B cell (primary cell): Measurements from ENCODE around the gene EFNA2. TPM values are rescaled to one million over a fixed set of nuclear protein-coding genes. Genes with fewer than 3 reads are reported as not detected.

ENCODE experiments used
- ATAC-seq: fragments of 200-7000 bp; cut with Tn5 transposase; one replicate; pipeline ENCODE4 v1.10.0; 2021; ENCODE audit warnings: low read depth, mild to moderate bottlenecking, moderate number of reproducible peaks, moderate library complexity
- CTCF ChIA-PET: fragments of 350-600 bp; sonication (Branson Sonifier 250); formaldehyde crosslinking; loops from one replicate; lab custom pipeline; 2021; ENCODE audit warnings: antibody characterized with exemption, inconsistent platforms; lab: Charles Lee
- POLR2A ChIA-PET: fragments of 350-600 bp; sonication (Branson Sonifier 250); formaldehyde crosslinking; loops from one replicate; lab custom pipeline; 2021; ENCODE audit warnings: antibody characterized with exemption; lab: Charles Lee
- DNase-seq: peaks from one replicate; pipeline ENCODE4 v3.0.0; 2013
- H2AFZ ChIP-seq: 2 replicates; pipeline ENCODE4 v1.6.1; 2012; ENCODE audit warnings: mild to moderate bottlenecking, low read depth, low read length; ENCODE audit not compliant: insufficient read depth, poor library complexity, severe bottlenecking
- H3K27ac ChIP-seq, 2 donors: 1 replicate in 1 of 2; 2 replicates in 1 of 2; pipeline ENCODE4 v1.5.1; 2012 to 2013; ENCODE audit warnings: low read length in 2 of 2, mild to moderate bottlenecking in 2 of 2, moderate library complexity in 1 of 2
- H3K27me3 ChIP-seq, 4 experiments: fragments of 200-600 bp in 1 of 4; sonication (generic) in 1 of 4; replicated peaks in 1 of 4; 1 replicate in 2 of 4; 2 replicates in 2 of 4; pipeline versions ENCODE4 v1.6.1 to v1.7.0; 2013 to 2016; ENCODE audit warnings: low read length in 3 of 4, mild to moderate bottlenecking in 2 of 4, mixed read lengths in 1 of 4, moderate library complexity in 1 of 4; ENCODE audit not compliant: insufficient read depth in 4 of 4, control insufficient read depth in 3 of 4; ENCODE audit errors: control extremely low read depth in 1 of 4
- H3K36me3 ChIP-seq, 2 experiments: replicated peaks in 1 of 2; 1 replicate in 1 of 2; 2 replicates in 1 of 2; pipeline versions ENCODE4 v1.6.1 to v1.7.1; 2013; ENCODE audit warnings: low read length in 1 of 2; ENCODE audit not compliant: insufficient read depth in 2 of 2, control insufficient read depth in 1 of 2; ENCODE audit errors: control extremely low read depth in 1 of 2, extremely low read depth in 1 of 2
- H3K4me1 ChIP-seq, 2 donors: fragments of 200-600 bp in 1 of 2; sonication (generic) in 1 of 2; 1 replicate in 1 of 2; 2 replicates in 1 of 2; pipeline versions ENCODE4 v1.5.1 to v1.6.1; 2013 to 2017; ENCODE audit warnings: low read length in 2 of 2; ENCODE audit not compliant: control insufficient read depth in 2 of 2, insufficient read depth in 2 of 2
- H3K4me2 ChIP-seq: replicated peaks from 2 replicates; pipeline ENCODE3; 2012; ENCODE audit warnings: mild to moderate bottlenecking, low read depth, low read length; ENCODE audit not compliant: poor library complexity, severe bottlenecking
- H3K4me3 ChIP-seq, 5 experiments: fragments of 200-600 bp in 1 of 5; sonication (generic) in 1 of 5; 1 replicate in 3 of 5; 2 replicates in 2 of 5; pipeline versions ENCODE4 v1.5.1 to v1.7.0; 2011 to 2016; ENCODE audit warnings: low read length in 4 of 5, mild to moderate bottlenecking in 4 of 5, low read depth in 2 of 5, control low read depth in 1 of 5, moderate library complexity in 1 of 5; ENCODE audit not compliant: insufficient read depth in 1 of 5; ENCODE audit errors: control extremely low read depth in 1 of 5, extremely low read depth in 1 of 5
- H3K79me2 ChIP-seq: fragments of 200-600 bp; sonication (generic); one replicate; pipeline ENCODE4 v1.6.0; 2016; ENCODE audit warnings: low read length; ENCODE audit not compliant: control insufficient read depth, insufficient read depth
- H3K9ac ChIP-seq: fragments of 200-600 bp; sonication (generic); 2 replicates; pipeline ENCODE4 v1.6.1; 2017; ENCODE audit warnings: mild to moderate bottlenecking, low read length, moderate library complexity
- H3K9me3 ChIP-seq, 3 donors: one replicate each; pipeline versions ENCODE4 v1.6.1 to v1.7.1; 2013; ENCODE audit warnings: low read length in 2 of 3; ENCODE audit not compliant: control insufficient read depth in 2 of 3, insufficient read depth in 1 of 3; ENCODE audit errors: control extremely low read depth in 1 of 3
- H4K20me1 ChIP-seq: 2 replicates; pipeline ENCODE4 v1.6.0; 2012; ENCODE audit warnings: mild to moderate bottlenecking, low read length; ENCODE audit not compliant: insufficient read depth, control insufficient read depth, poor library complexity, severe bottlenecking
- H3K27ac Mint-ChIP-seq: one replicate; pipeline ENCODE4 v1.8.0; 2021; ENCODE audit warnings: mixed read lengths
- H3K27me3 Mint-ChIP-seq: one replicate; pipeline ENCODE4 v1.8.0; 2021; ENCODE audit warnings: mixed read lengths
- H3K4me1 Mint-ChIP-seq: one replicate; pipeline ENCODE4 v1.8.0; 2021; ENCODE audit warnings: mixed read lengths
- H3K4me3 Mint-ChIP-seq: one replicate; pipeline ENCODE4 v1.8.0; 2021; ENCODE audit warnings: mixed read lengths
- H3K9me3 Mint-ChIP-seq: one replicate; pipeline ENCODE4 v1.8.0; 2022; ENCODE audit warnings: mixed read lengths; ENCODE audit not compliant: insufficient read depth
- EZH2 ChIP-seq: IDR thresholded peaks from 2 replicates; pipeline ENCODE4 v1.6.1; 2012; ENCODE audit warnings: borderline replicate concordance, low read depth, mild to moderate bottlenecking, moderate library complexity, low read length; ENCODE audit not compliant: insufficient read depth, poor library complexity, severe bottlenecking
- WGBS: methylation state at CpG from one replicate; pipeline ENCODE4 v1.1.5; 2013; ENCODE audit warnings: missing lambda C conversion rate; ENCODE audit not compliant: insufficient coverage; 5-methylcytosine and 5-hydroxymethylcytosine counted together
- intact Hi-C: fragments of 100-400 bp; cut with micrococcal nuclease; formaldehyde crosslinking; loops from one replicate; pipeline ENCODE4 v1.10.0; 2022
- polyA plus RNA-seq: library from polyadenylated mRNA; depleted of rRNA; stranded (reverse); fragments of >200 nt; gene quantifications from 2 replicates; pipeline ENCODE4 v1.2.3, GENCODE V29; 2012
- total RNA-seq, 2 donors: library from RNA; stranded (reverse); fragments of 120-200 nt in 1 of 2; gene quantifications; 1 replicate in 1 of 2; 2 replicates in 1 of 2; pipeline versions ENCODE4 v1.2.3 to v1.2.4, GENCODE V29; 2013 to 2022
- TF ChIP-seq, protein P1 (sequence below): fragments of 200-600 bp; IDR thresholded peaks from one replicate; pipeline ENCODE4 v1.8.0; 2022; ENCODE audit warnings: antibody characterized with exemption, mild to moderate bottlenecking

Gene EFNA2
- total and polyA plus RNA-seq, 2 donors (not counting 1 experiment from before 2014, with no cell fraction given): not detected

DNA sequence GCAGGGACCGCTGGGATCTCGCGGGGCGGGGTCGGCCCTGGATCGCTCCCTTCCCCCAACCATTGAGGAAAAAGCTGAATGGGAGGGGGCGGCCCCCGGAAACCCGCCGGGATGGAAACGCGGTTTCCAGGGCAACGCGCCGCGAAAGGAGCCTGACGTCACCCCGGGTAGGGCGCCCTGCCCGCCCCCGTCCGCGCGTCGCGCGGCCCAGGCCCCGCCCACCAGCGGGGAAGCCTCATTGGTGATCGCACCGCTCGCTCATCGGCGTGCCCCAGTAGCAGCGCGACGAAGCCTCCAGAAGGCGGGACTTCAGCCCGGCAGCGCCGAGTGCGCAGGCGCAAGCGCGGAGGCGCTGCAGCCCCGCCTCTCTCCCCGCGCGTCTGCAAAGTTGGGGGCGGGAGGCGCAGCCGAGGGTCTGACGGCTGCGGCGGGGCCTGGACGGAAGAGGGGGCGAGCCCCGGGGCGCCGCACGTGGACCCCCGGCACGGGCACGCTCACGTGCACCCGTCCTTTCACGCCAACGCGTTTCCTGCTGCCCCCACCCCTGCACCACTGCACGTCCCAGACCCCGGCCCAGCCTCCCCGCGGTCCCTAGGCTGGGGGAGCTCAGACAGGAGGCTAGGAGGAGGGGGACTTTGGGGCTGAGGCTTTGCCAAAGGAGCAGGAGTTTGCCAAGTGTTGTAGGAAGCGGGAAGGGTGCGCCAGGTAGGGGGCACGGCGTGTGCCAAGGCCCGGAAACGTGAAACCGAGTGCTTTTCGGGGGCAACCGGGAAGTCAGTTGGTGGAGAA lies 24.7 kb upstream of the EFNA2 start:
- Histone ChIP-seq H3K27ac (peak overlapping the region; percentile 99 to 100), H3K79me2 (peaks cover 33% of the 10 kb centered on the region), H3K9me3 (no peaks in the 10 kb centered on the region), H3K4me3 (peak overlapping the region; percentile 61 to 95 (median 81)), H3K4me1 (peaks cover 68 to 91% of the 10 kb centered on the region in 2 donors), H3K27me3 (no peaks in the 10 kb centered on the region), H4K20me1 (peaks cover 11% of the 10 kb centered on the region), H3K4me2 (peak overlapping the region; percentile 99), H3K36me3 (peaks cover 0 to 18% of the 10 kb centered on the region in 2 experiments), H2AFZ (peak overlapping the region; percentile 1), H3K9ac (peak overlapping the region; percentile 98)
- Mint-ChIP-seq H3K4me3 (peak overlapping the region; percentile 97), H3K27me3 (no peaks in the 10 kb centered on the region), H3K4me1 (peaks cover 78% of the 10 kb centered on the region), H3K9me3 (no peaks in the 10 kb centered on the region), H3K27ac (peak overlapping the region; percentile 99)
- peak; percentile 59 for ATAC-seq
- TF ChIP-seq EZH2: no peak
- TF ChIP-seq, protein P1, sequence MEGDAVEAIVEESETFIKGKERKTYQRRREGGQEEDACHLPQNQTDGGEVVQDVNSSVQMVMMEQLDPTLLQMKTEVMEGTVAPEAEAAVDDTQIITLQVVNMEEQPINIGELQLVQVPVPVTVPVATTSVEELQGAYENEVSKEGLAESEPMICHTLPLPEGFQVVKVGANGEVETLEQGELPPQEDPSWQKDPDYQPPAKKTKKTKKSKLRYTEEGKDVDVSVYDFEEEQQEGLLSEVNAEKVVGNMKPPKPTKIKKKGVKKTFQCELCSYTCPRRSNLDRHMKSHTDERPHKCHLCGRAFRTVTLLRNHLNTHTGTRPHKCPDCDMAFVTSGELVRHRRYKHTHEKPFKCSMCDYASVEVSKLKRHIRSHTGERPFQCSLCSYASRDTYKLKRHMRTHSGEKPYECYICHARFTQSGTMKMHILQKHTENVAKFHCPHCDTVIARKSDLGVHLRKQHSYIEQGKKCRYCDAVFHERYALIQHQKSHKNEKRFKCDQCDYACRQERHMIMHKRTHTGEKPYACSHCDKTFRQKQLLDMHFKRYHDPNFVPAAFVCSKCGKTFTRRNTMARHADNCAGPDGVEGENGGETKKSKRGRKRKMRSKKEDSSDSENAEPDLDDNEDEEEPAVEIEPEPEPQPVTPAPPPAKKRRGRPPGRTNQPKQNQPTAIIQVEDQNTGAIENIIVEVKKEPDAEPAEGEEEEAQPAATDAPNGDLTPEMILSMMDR: no peak
- intact Hi-C loops: loop anchor here (1.0 to 5.0 kb wide), 3 partner anchors 8 to 354 kb away; partner anchors contain the start of gene CIRBP
- DNase-seq: peak; percentile 98
- WGBS: under 1% methylated on average over 80 of the region's 83 CpGs
- ChIA-PET POLR2A (interaction anchor here (0.5 to 11.0 kb wide), 11 partner anchors 4 to 490 kb away, joined by 3 to 402 read pairs (median 4); partner anchors contain the start of genes ABCA7, ATP5F1D, CIRBP and FAM174C), CTCF (interaction anchor here (1.1 to 10.0 kb wide), 3 partner anchors 7 to 17 kb away, joined by 3 to 658 read pairs (median 113); partner anchors contain the start of genes ATP5F1D and CIRBP)

DNA sequence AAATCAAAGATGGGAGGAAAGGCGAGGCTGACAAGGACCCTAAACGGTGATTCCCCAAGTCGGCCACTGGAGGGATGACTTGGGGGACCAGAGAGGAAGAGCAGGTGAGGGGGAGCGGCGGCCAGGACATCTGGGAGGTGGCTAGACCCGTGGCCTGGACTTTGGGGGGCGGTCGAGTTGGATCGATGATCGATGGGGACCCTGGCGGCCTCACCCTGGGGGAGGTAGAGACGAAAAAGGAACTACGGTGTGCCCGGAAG lies 24.2 kb upstream of the EFNA2 start:
- no peaks in the 10 kb centered on the region for H3K27me3 Mint-ChIP-seq
- H3K4me2 ChIP-seq: peak overlapping the region; percentile 99
- peaks cover 79% of the 10 kb centered on the region for H3K4me1 Mint-ChIP-seq
- whole genome bisulfite sequencing: under 1% methylated on average over 14 of the region's 14 CpGs
- intact Hi-C loops: loop anchor here (1.0 to 5.0 kb wide), 2 partner anchors 12 to 354 kb away; no protein-coding TSS in a partner anchor
- H3K36me3 ChIP-seq: peaks cover 0 to 16% of the 10 kb centered on the region in 2 experiments
- no peaks in the 10 kb centered on the region for H3K27me3 ChIP-seq
- DNase-seq (peak; percentile 84), ATAC-seq (no peak)
- H3K27ac ChIP-seq: peak overlapping the region; percentile 96 to 99
- H3K9ac ChIP-seq: peak overlapping the region; percentile 98
- ChIA-PET POLR2A (interaction anchor here (0.5 to 11.0 kb wide), 10 partner anchors 4 to 491 kb away, joined by 3 to 402 read pairs (median 4); partner anchors contain the start of genes ABCA7, ATP5F1D, CIRBP and FAM174C), CTCF (interaction anchor here (7.6 to 10.0 kb wide), 2 partner anchors 8 to 18 kb away, joined by 113 to 658 read pairs; partner anchors contain the start of gene ATP5F1D)
- TF ChIP-seq, protein P1: peak; percentile 14
- no peak for TF ChIP-seq EZH2
- H3K4me3 Mint-ChIP-seq: peak overlapping the region; percentile 97
- H4K20me1 ChIP-seq: peaks cover 11% of the 10 kb centered on the region
- no peaks in the 10 kb centered on the region for H3K9me3 ChIP-seq
- peak overlapping the region; percentile 61 to 95 (median 81) for H3K4me3 ChIP-seq
- H3K9me3 Mint-ChIP-seq: no peaks in the 10 kb centered on the region
- peaks cover 71 to 94% of the 10 kb centered on the region in 2 donors for H3K4me1 ChIP-seq
- H2AFZ ChIP-seq: peak overlapping the region; percentile 1
- peak overlapping the region; percentile 99 for H3K27ac Mint-ChIP-seq
- peaks cover 29% of the 10 kb centered on the region for H3K79me2 ChIP-seq
